ENCODE data around the gene MAGOHB.

The MAGOHB gene

DNA sequence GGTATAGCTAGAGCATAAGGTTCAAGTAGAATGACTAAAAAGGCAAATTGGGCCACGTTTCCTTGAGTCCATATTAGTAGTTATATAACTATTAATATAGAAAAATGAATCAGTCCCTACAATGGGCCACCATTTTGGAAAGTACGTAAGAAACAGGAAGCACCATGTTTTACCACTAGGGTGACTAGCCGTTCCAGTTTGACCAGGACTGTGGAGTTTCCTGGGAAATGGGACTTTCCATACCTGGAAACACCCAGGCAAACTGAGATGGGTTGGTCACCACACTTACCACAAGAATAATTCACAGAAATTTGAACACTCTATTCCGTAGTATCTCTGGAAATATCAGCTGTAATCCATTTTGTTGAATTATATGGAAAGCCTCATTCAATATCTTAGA, 2.1 kb upstream of the MAGOHB start:
- H3K4me2 ChIP-seq (ENCODE audit: insufficient read depth, low read length, poor library complexity, severe bottlenecking): no peak overlapping the region
- H4K91ac ChIP-seq (ENCODE audit: low read depth, low read length, poor library complexity): no peak overlapping the region
- H3K4me3 ChIP-seq (ENCODE audit: low read length in 2 of 2): no peak overlapping the region
- no peak overlapping the region for H3K23ac ChIP-seq (ENCODE audit: low read depth, low read length, poor library complexity)
- DNase-seq (ENCODE audit: low spot score): no peak
- peaks cover 4% of the 10 kb centered on the region for H3K79me1 ChIP-seq (ENCODE audit: low read depth, low read length)
- peaks cover 0 to 15% (median 0%) of the 10 kb centered on the region in 3 experiments for H3K27me3 ChIP-seq (ENCODE audit: control insufficient read depth in 3 of 3, insufficient read depth in 3 of 3, low read depth in 1 of 3, low read length in 3 of 3)
- H3K14ac ChIP-seq (ENCODE audit: low read length): no peak overlapping the region
- no peaks in the 10 kb centered on the region for H3K9me3 ChIP-seq (replicated peaks in 1 of 2; ENCODE audit: control insufficient read depth in 2 of 2, insufficient read depth in 1 of 2, low read depth in 1 of 2, low read length in 2 of 2)
- peaks cover 3 to 4% of the 10 kb centered on the region in 2 donors for H3K4me1 ChIP-seq (ENCODE audit: control insufficient read depth in 2 of 2, insufficient read depth in 1 of 2, low read depth in 1 of 2, low read length in 2 of 2)
- H2BK5ac ChIP-seq (ENCODE audit: low read length): no peak overlapping the region
- H3K9ac ChIP-seq (ENCODE audit: low read depth, low read length, poor library complexity): no peak overlapping the region
- H3K18ac ChIP-seq (ENCODE audit: low read length): no peak overlapping the region
- H2BK15ac ChIP-seq (ENCODE audit: low read length): no peak overlapping the region
- no peak overlapping the region for H2BK12ac ChIP-seq (ENCODE audit: low read length)
- WGBS, 2 donors (ENCODE audit: extremely low coverage in 2 of 2, insufficient read length in 2 of 2, insufficient replicate concordance in 1 of 2): no CpG with 5 or more reads among the region's 4 CpGs
- peaks cover 2 to 20% of the 10 kb centered on the region in 2 donors for H3K36me3 ChIP-seq (replicated peaks in 1 of 2; ENCODE audit: control insufficient read depth in 2 of 2, insufficient read depth in 2 of 2, low read length in 2 of 2)
- no peak overlapping the region for H3K27ac ChIP-seq (replicated peaks; ENCODE audit: low read length)
- peak overlapping the region; percentile 57 for H2AFZ ChIP-seq (ENCODE audit: low read length)
- H2AK5ac ChIP-seq (ENCODE audit: low read depth, low read length): no peak overlapping the region
- no peak overlapping the region for H2BK120ac ChIP-seq (ENCODE audit: low read depth, low read length)
- no peak overlapping the region for H4K8ac ChIP-seq (ENCODE audit: low read depth, low read length)
- no peak overlapping the region for H3K4ac ChIP-seq (ENCODE audit: low read length)

DNA sequence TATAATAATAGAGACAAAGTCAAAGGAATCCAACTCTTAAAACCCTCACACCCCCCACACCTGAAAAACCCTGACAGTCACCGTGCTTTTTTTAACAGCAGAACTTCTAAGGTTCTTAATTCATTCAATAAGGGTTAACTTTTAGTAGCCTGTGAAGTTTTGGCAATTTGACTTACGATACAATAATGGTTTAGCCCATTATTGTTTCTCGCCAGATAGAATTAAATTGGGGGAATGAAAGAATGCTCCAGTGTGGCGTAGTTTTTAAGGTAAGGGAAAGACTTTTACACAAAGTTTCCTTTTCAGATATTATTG, 604 bp upstream of the MAGOHB start:
- H2AFZ ChIP-seq (ENCODE audit: low read length): peak overlapping the region; percentile 91
- H3K4ac ChIP-seq (ENCODE audit: low read length): no peak overlapping the region
- no peak overlapping the region for H3K9ac ChIP-seq (ENCODE audit: low read depth, low read length, poor library complexity)
- no peak overlapping the region for H2BK15ac ChIP-seq (ENCODE audit: low read length)
- peak overlapping the region; percentile 79 to 99 for H3K4me3 ChIP-seq (ENCODE audit: low read length in 2 of 2)
- H4K91ac ChIP-seq (ENCODE audit: low read depth, low read length, poor library complexity): no peak overlapping the region
- no peaks in the 10 kb centered on the region for H3K9me3 ChIP-seq (replicated peaks in 1 of 2; ENCODE audit: control insufficient read depth in 2 of 2, insufficient read depth in 1 of 2, low read depth in 1 of 2, low read length in 2 of 2)
- no peak overlapping the region for H3K23ac ChIP-seq (ENCODE audit: low read depth, low read length, poor library complexity)
- no peak overlapping the region for H2BK12ac ChIP-seq (ENCODE audit: low read length)
- H4K8ac ChIP-seq (ENCODE audit: low read depth, low read length): no peak overlapping the region
- H2BK120ac ChIP-seq (ENCODE audit: low read depth, low read length): no peak overlapping the region
- no peak overlapping the region for H3K14ac ChIP-seq (ENCODE audit: low read length)
- no peak overlapping the region for H3K27ac ChIP-seq (replicated peaks; ENCODE audit: low read length)
- H2BK5ac ChIP-seq (ENCODE audit: low read length): no peak overlapping the region
- peaks cover 0 to 8% (median 0%) of the 10 kb centered on the region in 3 experiments for H3K27me3 ChIP-seq (ENCODE audit: control insufficient read depth in 3 of 3, insufficient read depth in 3 of 3, low read depth in 1 of 3, low read length in 3 of 3)
- peaks cover 2 to 35% of the 10 kb centered on the region in 2 donors for H3K36me3 ChIP-seq (replicated peaks in 1 of 2; ENCODE audit: control insufficient read depth in 2 of 2, insufficient read depth in 2 of 2, low read length in 2 of 2)
- peak overlapping the region; percentile 35 for H3K4me2 ChIP-seq (ENCODE audit: insufficient read depth, low read length, poor library complexity, severe bottlenecking)
- H2AK5ac ChIP-seq (ENCODE audit: low read depth, low read length): no peak overlapping the region
- H3K4me1 ChIP-seq (ENCODE audit: control insufficient read depth in 2 of 2, insufficient read depth in 1 of 2, low read depth in 1 of 2, low read length in 2 of 2): peaks cover 3 to 4% of the 10 kb centered on the region in 2 donors
- H3K18ac ChIP-seq (ENCODE audit: low read length): no peak overlapping the region
- no peak for DNase-seq (ENCODE audit: low spot score)
- WGBS, 2 donors (ENCODE audit: extremely low coverage in 2 of 2, insufficient read length in 2 of 2, insufficient replicate concordance in 1 of 2): no CpG with 5 or more reads among the region's 4 CpGs
- H3K79me1 ChIP-seq (ENCODE audit: low read depth, low read length): peaks cover 4% of the 10 kb centered on the region

DNA sequence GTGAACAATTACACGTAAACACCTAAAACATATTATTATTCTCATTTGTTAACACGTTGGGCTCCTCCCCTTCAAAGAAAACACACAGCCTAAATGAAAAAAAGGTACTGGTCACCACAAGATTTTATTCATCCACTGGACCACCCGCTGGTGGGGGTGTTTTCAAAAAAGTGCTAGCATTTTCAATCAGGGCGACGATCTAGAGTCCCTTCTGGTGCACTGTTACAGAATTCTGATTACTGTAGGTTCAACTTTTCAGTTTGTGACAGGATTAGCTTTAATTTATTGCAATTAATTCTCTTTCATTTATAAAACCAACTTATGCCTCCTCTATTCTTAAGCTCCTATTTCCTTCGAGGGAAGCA, 443 bp downstream of the MAGOHB start:
- Histone ChIP-seq H2BK15ac (ENCODE audit: low read length) (no peak overlapping the region), H2AFZ (ENCODE audit: low read length) (peak overlapping the region; percentile 91), H3K9ac (ENCODE audit: low read depth, low read length, poor library complexity) (peak overlapping the region; percentile 99), H2BK12ac (ENCODE audit: low read length) (no peak overlapping the region), H2BK120ac (ENCODE audit: low read depth, low read length) (no peak overlapping the region), H3K36me3 (replicated peaks in 1 of 2; ENCODE audit: control insufficient read depth in 2 of 2, insufficient read depth in 2 of 2, low read length in 2 of 2) (peaks cover 2 to 46% of the 10 kb centered on the region in 2 donors), H3K4me3 (ENCODE audit: low read length in 2 of 2) (peak overlapping the region; percentile 79 to 99), H3K79me1 (ENCODE audit: low read depth, low read length) (peaks cover 4% of the 10 kb centered on the region), H3K4ac (ENCODE audit: low read length) (no peak overlapping the region), H2AK5ac (ENCODE audit: low read depth, low read length) (no peak overlapping the region), H3K18ac (ENCODE audit: low read length) (peak overlapping the region; percentile 95), H3K9me3 (replicated peaks in 1 of 2; ENCODE audit: control insufficient read depth in 2 of 2, insufficient read depth in 1 of 2, low read depth in 1 of 2, low read length in 2 of 2) (no peaks in the 10 kb centered on the region), H3K23ac (ENCODE audit: low read depth, low read length, poor library complexity) (no peak overlapping the region), H2BK5ac (ENCODE audit: low read length) (no peak overlapping the region), H3K14ac (ENCODE audit: low read length) (peak overlapping the region; percentile 76), H4K8ac (ENCODE audit: low read depth, low read length) (no peak overlapping the region), H4K91ac (ENCODE audit: low read depth, low read length, poor library complexity) (peak overlapping the region; percentile 95), H3K4me2 (ENCODE audit: insufficient read depth, low read length, poor library complexity, severe bottlenecking) (peak overlapping the region; percentile 67), H3K4me1 (ENCODE audit: control insufficient read depth in 2 of 2, insufficient read depth in 1 of 2, low read depth in 1 of 2, low read length in 2 of 2) (peaks cover 3 to 4% of the 10 kb centered on the region in 2 donors), H3K27ac (replicated peaks; ENCODE audit: low read length) (peak overlapping the region; percentile 52), H3K27me3 (ENCODE audit: control insufficient read depth in 3 of 3, insufficient read depth in 3 of 3, low read depth in 1 of 3, low read length in 3 of 3) (no peaks in the 10 kb centered on the region)
- DNase-seq (ENCODE audit: low spot score): peak; percentile 4
- no CpG with 5 or more reads among the region's 6 CpGs for WGBS, 2 donors (ENCODE audit: extremely low coverage in 2 of 2, insufficient read length in 2 of 2, insufficient replicate concordance in 1 of 2)

DNA sequence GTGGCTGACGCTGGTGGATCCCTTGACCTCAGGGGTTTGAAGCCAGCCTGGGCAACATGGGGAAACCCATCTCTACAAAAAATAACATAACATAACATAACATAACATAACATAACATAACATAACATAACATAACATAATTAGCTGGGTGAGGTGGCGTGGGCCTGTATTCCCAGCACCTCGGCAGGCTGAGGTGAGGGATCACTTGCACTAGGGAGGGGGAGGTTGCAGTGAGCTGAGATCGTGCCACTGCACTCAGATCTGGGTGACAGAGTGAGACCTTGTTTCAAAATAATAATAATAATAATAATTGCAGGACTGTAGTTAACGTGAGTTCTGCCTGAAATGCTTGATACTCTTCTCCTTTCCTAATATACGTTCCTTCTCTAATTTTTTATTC, 1.3 kb downstream of the MAGOHB start:
- Histone ChIP-seq H3K4me3 (ENCODE audit: low read length in 2 of 2) (peak overlapping the region in 1 of 2 donors; percentile 79), H2BK5ac (ENCODE audit: low read length) (no peak overlapping the region), H3K14ac (ENCODE audit: low read length) (no peak overlapping the region), H3K9me3 (replicated peaks in 1 of 2; ENCODE audit: control insufficient read depth in 2 of 2, insufficient read depth in 1 of 2, low read depth in 1 of 2, low read length in 2 of 2) (no peaks in the 10 kb centered on the region), H3K23ac (ENCODE audit: low read depth, low read length, poor library complexity) (no peak overlapping the region), H3K36me3 (replicated peaks in 1 of 2; ENCODE audit: control insufficient read depth in 2 of 2, insufficient read depth in 2 of 2, low read length in 2 of 2) (peaks cover 3 to 54% of the 10 kb centered on the region in 2 donors), H3K27ac (replicated peaks; ENCODE audit: low read length) (no peak overlapping the region), H3K18ac (ENCODE audit: low read length) (no peak overlapping the region), H3K79me1 (ENCODE audit: low read depth, low read length) (peaks cover 4% of the 10 kb centered on the region), H2AFZ (ENCODE audit: low read length) (no peak overlapping the region), H2BK15ac (ENCODE audit: low read length) (no peak overlapping the region), H2BK120ac (ENCODE audit: low read depth, low read length) (no peak overlapping the region), H2BK12ac (ENCODE audit: low read length) (no peak overlapping the region), H3K4me2 (ENCODE audit: insufficient read depth, low read length, poor library complexity, severe bottlenecking) (no peak overlapping the region), H4K8ac (ENCODE audit: low read depth, low read length) (no peak overlapping the region), H3K4ac (ENCODE audit: low read length) (no peak overlapping the region), H3K27me3 (ENCODE audit: control insufficient read depth in 3 of 3, insufficient read depth in 3 of 3, low read depth in 1 of 3, low read length in 3 of 3) (no peaks in the 10 kb centered on the region), H4K91ac (ENCODE audit: low read depth, low read length, poor library complexity) (no peak overlapping the region), H3K9ac (ENCODE audit: low read depth, low read length, poor library complexity) (no peak overlapping the region), H3K4me1 (ENCODE audit: control insufficient read depth in 2 of 2, insufficient read depth in 1 of 2, low read depth in 1 of 2, low read length in 2 of 2) (peaks cover 3 to 4% of the 10 kb centered on the region in 2 donors), H2AK5ac (ENCODE audit: low read depth, low read length) (no peak overlapping the region)
- no peak for DNase-seq (ENCODE audit: low spot score)
- WGBS, 2 donors (ENCODE audit: extremely low coverage in 2 of 2, insufficient read length in 2 of 2, insufficient replicate concordance in 1 of 2): no CpG with 5 or more reads among the region's 6 CpGs

Measured in neuronal stem cell (in vitro differentiated cells).